GM21381 (cell line): ENCODE results near the gene SLC25A10.
"Not testable (repeated sequence)": the region's sequence is repeated elsewhere in the genome, so short reads cannot be mapped to it uniquely, and the experiment has no call there.

Experiments used
- ATAC-seq: cut with Tn5 transposase; IDR thresholded peaks from one replicate; pipeline ENCODE4 v1.9.1; 2021; ENCODE audit warnings: mild to moderate bottlenecking, moderate library complexity; ENCODE audit not compliant: unreplicated experiment

Gene SLC25A10

GRCh38 chr17:81711814-81712467 is at the start of gene SLC25A10:
TSS of gene SLC25A10 (plus strand) at chr17:81712284. CDS start at chr17:81712427, 143 bp downstream.
- ATAC-seq = peak; percentile 69

- no peak for ATAC-seq
Observed at GRCh38 chr17:81664051-81664470, 48.0 kb upstream of the SLC25A10 start.

- ATAC-seq = peak; percentile 9
Observed at GRCh38 chr17:81665205-81666091, 46.6 kb upstream of the SLC25A10 start.

GRCh38 chr17:81666092-81666341 is 46.1 kb upstream of the SLC25A10 start:
- ATAC-seq = no peak

- peak; percentile 85 for ATAC-seq
Observed at GRCh38 chr17:81666342-81667191, 45.5 kb upstream of the SLC25A10 start, which contains the start of the genes CCDC137 and OXLD1. TSS of gene CCDC137 (plus strand) at chr17:81666737. CDS start at chr17:81666767, 30 bp downstream. TSS of gene OXLD1 (minus strand) at chr17:81666605. CDS start at chr17:81666577, 28 bp downstream.

- ATAC-seq = no peak
Observed at GRCh38 chr17:81667754-81668153, 44.3 kb upstream of the SLC25A10 start.

GRCh38 chr17:81672504-81672903 is 39.6 kb upstream of the SLC25A10 start:
- ATAC-seq = no peak

GRCh38 chr17:81672954-81673353 is 39.1 kb upstream of the SLC25A10 start:
- no peak for ATAC-seq

GRCh38 chr17:81673561-81674258 is 38.4 kb upstream of the SLC25A10 start:
- ATAC-seq = no peak

- not testable (repeated sequence) for ATAC-seq
Observed at GRCh38 chr17:81675515-81676221, 36.4 kb upstream of the SLC25A10 start.

GRCh38 chr17:81676906-81677305 is 35.2 kb upstream of the SLC25A10 start:
- ATAC-seq = no peak

- no peak for ATAC-seq
Observed at GRCh38 chr17:81680150-81680549, 31.9 kb upstream of the SLC25A10 start.

GRCh38 chr17:81681672-81682071 is 30.4 kb upstream of the SLC25A10 start:
- ATAC-seq = no peak

- no peak for ATAC-seq
Observed at GRCh38 chr17:81682565-81683207, 29.4 kb upstream of the SLC25A10 start.

- peak; percentile 18 for ATAC-seq
Observed at GRCh38 chr17:81683208-81683583, 28.9 kb upstream of the SLC25A10 start.

- peak; percentile 93 for ATAC-seq
Observed at GRCh38 chr17:81683584-81684441, 28.3 kb upstream of the SLC25A10 start, which contains the start of the genes ARL16 and HGS. TSS of gene ARL16 (minus strand) at chr17:81683797. CDS start at chr17:81683753, 44 bp downstream. TSS of gene HGS (plus strand) at chr17:81684011. CDS start at chr17:81684067, 56 bp downstream.

- no peak for ATAC-seq
Observed at GRCh38 chr17:81684442-81684911, 27.6 kb upstream of the SLC25A10 start.

- no peak for ATAC-seq
Observed at GRCh38 chr17:81685108-81685507, 27.0 kb upstream of the SLC25A10 start.
